ENCODE data around the gene SRSF4. TPM values are rescaled to one million over a fixed set of nuclear protein-coding genes. Genes with fewer than 3 reads are reported as not detected.

The SRSF4 gene
- total and polyA plus RNA-seq, 3 donors from 2014 or later = 63.2 to 81.7 (median 77.1) TPM

GRCh38 chr1:29202053-29202452, 20.4 kb upstream of the SRSF4 start:
- H3K9me3 ChIP-seq = no peaks in the 10 kb centered on the region
- TF ChIP-seq POLR2A (IDR thresholded peaks at IDR 0.05) = no peak
- TF ChIP-seq, protein P1, sequence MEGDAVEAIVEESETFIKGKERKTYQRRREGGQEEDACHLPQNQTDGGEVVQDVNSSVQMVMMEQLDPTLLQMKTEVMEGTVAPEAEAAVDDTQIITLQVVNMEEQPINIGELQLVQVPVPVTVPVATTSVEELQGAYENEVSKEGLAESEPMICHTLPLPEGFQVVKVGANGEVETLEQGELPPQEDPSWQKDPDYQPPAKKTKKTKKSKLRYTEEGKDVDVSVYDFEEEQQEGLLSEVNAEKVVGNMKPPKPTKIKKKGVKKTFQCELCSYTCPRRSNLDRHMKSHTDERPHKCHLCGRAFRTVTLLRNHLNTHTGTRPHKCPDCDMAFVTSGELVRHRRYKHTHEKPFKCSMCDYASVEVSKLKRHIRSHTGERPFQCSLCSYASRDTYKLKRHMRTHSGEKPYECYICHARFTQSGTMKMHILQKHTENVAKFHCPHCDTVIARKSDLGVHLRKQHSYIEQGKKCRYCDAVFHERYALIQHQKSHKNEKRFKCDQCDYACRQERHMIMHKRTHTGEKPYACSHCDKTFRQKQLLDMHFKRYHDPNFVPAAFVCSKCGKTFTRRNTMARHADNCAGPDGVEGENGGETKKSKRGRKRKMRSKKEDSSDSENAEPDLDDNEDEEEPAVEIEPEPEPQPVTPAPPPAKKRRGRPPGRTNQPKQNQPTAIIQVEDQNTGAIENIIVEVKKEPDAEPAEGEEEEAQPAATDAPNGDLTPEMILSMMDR (IDR thresholded peaks at IDR 0.05) = no peak
- no peak overlapping the region for H3K4me3 ChIP-seq
- H3K4me1 ChIP-seq = no peaks in the 10 kb centered on the region
- H3K36me3 ChIP-seq (ENCODE audit: low read depth, missing control alignments) = no peaks in the 10 kb centered on the region
- H3K27me3 ChIP-seq = no peaks in the 10 kb centered on the region
- no peak for DNase-seq
- peak overlapping the region in 1 of 2 donors; percentile 50 for H3K27ac ChIP-seq
- intact Hi-C loops (cut with DNase I; ENCODE audit: low total_unique reads) = no loop called here
- 92% methylated on average over 1 of the region's 1 CpG; no CpG with 5 or more reads in 1 of the 2 donors for WGBS, 2 donors

GRCh38 chr1:29201595-29202051, 19.9 kb upstream of the SRSF4 start:
- no peak for DNase-seq
- Histone ChIP-seq H3K4me1 (no peaks in the 10 kb centered on the region), H3K9me3 (no peaks in the 10 kb centered on the region), H3K27me3 (no peaks in the 10 kb centered on the region), H3K27ac (no peak overlapping the region), H3K4me3 (no peak overlapping the region), H3K36me3 (ENCODE audit: low read depth, missing control alignments) (no peaks in the 10 kb centered on the region)
- WGBS, 2 donors = 91 to 95% methylated on average over 6 of the region's 6 CpGs
- intact Hi-C loops (cut with DNase I; ENCODE audit: low total_unique reads) = no loop called here
- TF ChIP-seq, protein P1 (IDR thresholded peaks at IDR 0.05) = no peak
- TF ChIP-seq POLR2A (IDR thresholded peaks at IDR 0.05) = no peak

GRCh38 chr1:29200906-29201594, 19.4 kb upstream of the SRSF4 start:
- TF ChIP-seq, protein P1 (IDR thresholded peaks at IDR 0.05) = no peak
- no peak for TF ChIP-seq POLR2A (IDR thresholded peaks at IDR 0.05)
- Histone ChIP-seq H3K4me1 (no peaks in the 10 kb centered on the region), H3K4me3 (no peak overlapping the region), H3K36me3 (ENCODE audit: low read depth, missing control alignments) (no peaks in the 10 kb centered on the region), H3K27me3 (no peaks in the 10 kb centered on the region), H3K27ac (no peak overlapping the region), H3K9me3 (no peaks in the 10 kb centered on the region)
- no peak for DNase-seq
- 97% methylated on average over 5 of the region's 5 CpGs for WGBS, 2 donors
- intact Hi-C loops (cut with DNase I; ENCODE audit: low total_unique reads) = no loop called here

DNA sequence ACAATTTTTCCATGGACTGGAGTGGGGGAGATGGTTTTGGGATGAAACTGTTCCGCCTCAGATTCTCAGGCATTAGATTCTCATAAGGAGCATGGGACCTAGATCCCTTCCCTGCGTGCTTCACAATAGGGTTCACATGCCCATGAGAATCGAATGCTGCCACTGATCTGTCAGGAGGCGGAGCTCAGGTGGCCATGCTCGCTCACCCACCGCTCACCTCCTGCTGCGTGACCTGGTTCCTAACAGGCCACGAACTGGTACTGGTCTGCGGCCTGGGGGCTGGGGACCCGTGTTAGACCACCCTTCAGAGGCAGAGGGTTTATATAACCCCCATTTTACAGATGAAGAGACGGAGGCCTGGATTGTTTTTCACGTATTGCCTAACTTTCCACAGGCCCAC, 16.3 kb upstream of the SRSF4 start:
- WGBS, 2 donors = 92 to 97% methylated on average over 9 to 12 of the region's 12 CpGs
- H3K9me3 ChIP-seq = no peaks in the 10 kb centered on the region
- H3K4me1 ChIP-seq = no peaks in the 10 kb centered on the region
- intact Hi-C loops (cut with DNase I; ENCODE audit: low total_unique reads) = no loop called here
- no peak overlapping the region for H3K4me3 ChIP-seq
- H3K27me3 ChIP-seq = no peaks in the 10 kb centered on the region
- TF ChIP-seq POLR2A (IDR thresholded peaks at IDR 0.05) = no peak
- no peaks in the 10 kb centered on the region for H3K36me3 ChIP-seq (ENCODE audit: low read depth, missing control alignments)
- DNase-seq = no peak
- no peak overlapping the region for H3K27ac ChIP-seq

- TF ChIP-seq, protein P1 (IDR thresholded peaks at IDR 0.05) = peak in 2 of 3 experiments; percentile 11 to 15
- TF ChIP-seq POLR2A (IDR thresholded peaks at IDR 0.05) = no peak
- 96 to 98% methylated on average over 2 of the region's 2 CpGs for WGBS, 2 donors
- peak; percentile 58 for DNase-seq
- no peak overlapping the region for H3K27ac ChIP-seq
- no peaks in the 10 kb centered on the region for H3K27me3 ChIP-seq
- H3K4me3 ChIP-seq = no peak overlapping the region
- H3K9me3 ChIP-seq = no peaks in the 10 kb centered on the region
- H3K4me1 ChIP-seq = no peaks in the 10 kb centered on the region
- intact Hi-C loops (cut with DNase I; ENCODE audit: low total_unique reads) = no loop called here
- no peaks in the 10 kb centered on the region for H3K36me3 ChIP-seq (ENCODE audit: low read depth, missing control alignments)
These were observed 15.9 kb upstream of the SRSF4 start for GRCh38 chr1:29197590-29197924.

Measured in testis (tissue), 3 donors.